GM18868 (cell line): ENCODE results near the gene RC3H2.
"Not testable (repeated sequence)": the region's sequence is repeated elsewhere in the genome, so short reads cannot be mapped to it uniquely, and the experiment has no call there.

ENCODE experiments used
- ATAC-seq: cut with Tn5 transposase; IDR thresholded peaks from one replicate; pipeline ENCODE4 v1.9.1; 2021; ENCODE audit warnings: mild to moderate bottlenecking, moderate library complexity; ENCODE audit not compliant: unreplicated experiment

RC3H2 gene

GRCh38 chr9:122848256-122848943 lies 56.8 kb downstream of the RC3H2 start:
- no peak for ATAC-seq

DNA sequence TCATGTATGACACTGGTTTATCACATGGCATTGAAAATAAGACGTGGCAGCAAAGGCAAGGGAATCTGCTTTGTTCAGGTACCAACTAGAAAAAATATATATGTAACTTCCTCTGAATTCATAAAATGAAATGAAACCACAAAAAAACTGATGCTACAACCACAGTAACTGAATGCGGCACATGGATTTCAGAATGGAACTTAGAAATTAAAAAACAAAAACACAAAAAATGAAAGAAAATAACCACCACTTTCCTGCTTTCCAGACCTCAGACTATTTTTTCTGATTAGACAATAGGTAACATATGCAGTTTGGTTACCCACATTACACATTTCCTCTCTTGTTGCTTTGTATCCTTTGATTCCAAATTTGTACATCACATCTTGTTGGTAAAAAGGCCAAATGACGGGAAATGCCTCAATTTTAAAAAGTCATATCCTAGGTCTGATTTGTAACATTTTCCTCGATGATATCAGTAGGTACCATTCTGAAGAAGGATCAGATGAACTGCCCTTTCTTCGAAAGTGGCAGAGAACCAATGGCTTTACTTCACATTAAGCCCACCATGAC lies 58.7 kb downstream of the RC3H2 start:
- no peak for ATAC-seq

DNA sequence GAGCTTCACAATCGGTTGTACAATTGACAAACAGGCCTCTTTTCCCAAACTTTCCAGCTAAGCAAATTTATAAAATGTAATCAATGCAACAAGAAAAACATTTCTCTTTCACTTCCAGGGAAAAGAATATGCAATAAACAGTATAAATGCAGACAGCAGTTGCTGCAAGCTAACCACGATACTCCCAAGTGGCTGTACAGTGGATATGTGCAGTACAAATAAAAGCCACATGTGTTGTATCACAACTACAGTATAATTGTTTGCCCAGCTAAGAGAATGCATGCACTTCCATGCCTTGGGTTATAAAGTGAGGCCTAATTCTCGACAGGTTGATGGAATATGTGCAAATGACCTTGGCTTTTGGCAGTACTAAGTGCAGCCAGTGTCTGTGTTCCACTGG lies 60.0 kb downstream of the RC3H2 start:
- no peak for ATAC-seq

- no peak for ATAC-seq
These were observed 61.0 kb downstream of the RC3H2 start for GRCh38 chr9:122844137-122844536.

DNA sequence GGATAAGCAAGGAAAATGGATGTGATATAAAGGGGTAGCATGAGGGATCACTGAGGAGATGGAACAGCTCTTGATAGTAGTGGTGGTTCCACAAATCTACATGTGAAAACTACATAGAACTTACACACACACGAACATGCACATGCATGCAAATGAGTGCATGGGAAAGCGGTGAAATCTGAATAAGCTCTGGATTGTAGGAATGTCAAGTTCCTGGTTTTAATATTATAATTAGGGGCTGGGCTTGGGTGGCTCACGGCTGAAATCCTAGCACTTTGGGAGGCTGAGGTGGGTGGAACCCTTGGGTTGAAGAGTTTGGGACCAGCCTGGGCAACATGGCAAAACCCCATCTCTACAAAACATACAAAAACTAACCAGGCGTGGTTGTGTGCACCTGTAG lies 63.7 kb downstream of the RC3H2 start:
- no peak for ATAC-seq

DNA sequence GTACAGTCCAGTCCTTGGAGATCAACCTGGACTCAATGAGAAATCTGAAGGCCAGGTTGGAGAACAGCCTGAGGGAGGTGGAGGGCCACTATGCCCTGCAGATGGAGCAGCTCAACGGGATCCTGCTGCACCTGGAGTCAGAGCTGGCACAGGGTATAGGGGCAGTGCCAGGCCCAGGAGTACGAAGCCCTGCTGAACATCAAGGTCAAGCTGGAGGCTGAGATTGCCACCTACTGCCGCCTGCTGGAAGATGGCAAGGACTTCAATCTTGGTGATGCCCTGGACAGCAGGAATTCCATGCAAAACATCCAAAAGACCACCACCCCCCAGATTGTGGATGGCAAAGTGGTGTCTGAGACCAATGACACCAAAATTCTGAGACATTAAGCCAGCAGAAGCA lies 66.7 kb downstream of the RC3H2 start:
- ATAC-seq: not testable (repeated sequence)

DNA sequence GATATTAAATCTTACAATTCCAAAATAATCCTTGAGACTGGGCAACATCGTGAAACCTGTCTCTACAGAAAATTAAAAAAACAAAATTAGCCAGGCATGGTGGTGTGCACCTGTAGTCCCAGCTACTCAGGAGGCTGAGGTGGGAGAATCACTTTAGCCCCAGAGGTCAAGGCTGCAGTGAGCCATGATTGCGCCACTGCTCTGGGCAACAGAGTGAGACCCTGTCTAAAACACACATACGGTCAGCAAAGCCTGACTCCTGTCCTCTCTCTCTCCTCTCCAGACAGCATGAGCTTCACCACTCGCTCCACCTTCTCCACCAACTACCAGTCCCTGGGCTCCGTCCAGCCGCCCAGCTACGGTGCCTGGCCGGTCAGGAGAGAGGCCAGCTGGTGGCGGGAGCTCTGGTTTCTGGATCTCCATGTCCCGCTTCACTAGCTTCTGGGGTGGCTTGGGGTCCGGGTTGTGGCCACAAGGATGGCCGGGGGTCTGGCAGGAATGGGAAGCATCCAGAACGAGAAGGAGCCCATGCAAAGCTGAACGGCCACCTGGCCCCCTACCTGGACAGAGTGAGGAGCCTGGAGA lies 67.8 kb downstream of the RC3H2 start:
- no peak for ATAC-seq

- no peak for ATAC-seq
These were observed 69.8 kb downstream of the RC3H2 start for GRCh38 chr9:122835313-122835731.

- no peak for ATAC-seq
These were observed 73.0 kb downstream of the RC3H2 start for GRCh38 chr9:122832194-122832593.

DNA sequence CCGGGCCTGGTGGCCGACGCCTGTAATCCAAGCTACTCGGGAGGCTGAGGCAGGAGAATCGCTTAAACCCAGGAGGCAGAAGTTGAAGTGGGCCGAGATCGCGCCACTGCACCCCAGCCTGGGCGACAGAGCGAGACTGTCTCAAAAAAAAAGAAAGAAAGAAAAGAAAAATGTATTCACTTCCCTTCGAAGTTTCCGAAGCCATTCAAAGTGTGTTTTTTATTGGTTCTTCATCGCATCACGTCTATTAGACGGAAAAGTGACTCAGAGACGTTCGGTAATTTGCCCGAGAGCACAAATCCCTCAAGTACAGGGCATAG lies 76.2 kb downstream of the RC3H2 start:
- ATAC-seq: not testable (repeated sequence)

- ATAC-seq: peak; percentile 20
These were observed 77.4 kb downstream of the RC3H2 start for GRCh38 chr9:122827761-122828093.

DNA sequence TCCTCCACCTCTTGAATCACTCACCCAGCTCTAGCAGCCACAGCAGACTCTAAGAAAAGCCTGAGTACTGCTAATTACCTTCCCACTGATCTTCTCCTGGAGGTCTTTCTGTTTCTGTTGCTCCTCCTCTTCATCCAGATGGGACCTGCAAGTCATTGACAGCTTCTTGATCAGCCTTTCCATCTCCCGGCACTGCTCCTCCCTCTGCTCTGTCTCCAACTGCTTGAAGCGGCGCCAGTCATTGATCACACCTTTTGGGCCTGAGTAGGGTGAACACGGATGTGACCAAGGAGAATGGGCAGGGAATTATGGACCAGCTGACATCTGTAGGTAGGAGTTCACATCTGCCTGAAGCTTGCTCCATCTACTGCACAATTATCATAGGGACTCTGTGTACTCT lies 82.2 kb downstream of the RC3H2 start:
- ATAC-seq: no peak

- ATAC-seq: no peak
These were observed 83.1 kb downstream of the RC3H2 start for GRCh38 chr9:122822056-122822455.

DNA sequence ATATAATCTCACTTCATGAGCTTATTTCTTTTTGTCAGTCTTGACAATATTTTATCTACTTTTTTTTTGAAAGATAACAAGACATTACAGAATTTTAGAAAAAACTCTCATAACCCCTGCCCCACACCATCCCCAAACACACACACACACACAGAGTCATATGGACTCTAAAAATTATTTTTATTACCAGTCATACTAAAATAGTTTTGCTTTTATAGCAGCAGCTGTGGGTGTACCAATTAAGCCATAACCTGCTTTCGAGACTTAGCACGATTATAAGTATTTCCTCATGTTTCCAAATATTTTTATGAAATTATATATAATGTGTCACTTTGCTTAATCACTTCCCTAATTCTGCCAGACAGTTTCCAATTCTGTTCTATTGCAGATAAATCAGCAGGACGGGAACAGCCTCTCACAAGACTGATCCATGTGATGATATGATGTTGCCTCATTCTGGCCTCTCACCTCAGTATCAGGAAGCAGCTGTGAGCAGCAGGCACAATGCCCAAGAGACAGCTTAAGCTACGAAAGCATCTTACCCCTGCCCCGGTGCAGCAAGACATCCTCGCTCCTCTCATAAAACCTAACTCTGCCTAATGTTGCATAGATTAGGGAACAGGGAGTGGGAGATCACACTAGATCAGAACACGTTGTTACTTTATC lies 83.7 kb downstream of the RC3H2 start:
- no peak for ATAC-seq

- ATAC-seq: no peak
These were observed 84.7 kb downstream of the RC3H2 start for GRCh38 chr9:122820490-122820845.

DNA sequence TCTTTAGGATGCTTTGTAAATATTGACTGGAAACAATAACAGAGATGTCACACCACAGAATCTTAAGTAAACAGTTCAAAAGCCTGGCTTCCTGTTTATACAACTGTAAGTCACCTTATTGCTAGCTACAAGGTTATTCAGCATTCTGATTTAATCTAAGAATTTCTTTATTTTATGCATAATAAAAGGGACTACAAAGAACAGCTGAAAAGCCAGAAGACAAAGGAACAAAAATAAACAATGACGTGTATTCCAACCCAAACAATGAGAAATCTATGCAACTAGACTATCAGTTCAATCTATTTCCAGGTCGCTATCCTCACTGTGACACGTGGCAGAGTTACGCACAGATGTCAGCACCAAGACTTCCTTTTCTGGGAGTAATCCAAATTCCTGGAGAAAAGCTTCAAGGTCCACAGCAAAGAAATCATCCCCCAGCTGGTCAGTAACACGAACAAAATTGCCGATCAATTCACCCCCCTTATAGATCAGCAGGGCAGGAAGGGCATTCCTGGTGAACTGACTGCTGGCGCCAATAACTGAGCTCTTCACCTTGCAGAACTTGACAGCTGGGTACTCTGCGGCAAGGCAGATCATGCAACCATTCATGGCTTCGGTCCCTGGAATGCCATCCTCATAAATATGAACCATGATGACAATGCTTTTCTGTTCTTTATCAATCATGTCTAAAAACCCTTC lies 85.2 kb downstream of the RC3H2 start:
- no peak for ATAC-seq

DNA sequence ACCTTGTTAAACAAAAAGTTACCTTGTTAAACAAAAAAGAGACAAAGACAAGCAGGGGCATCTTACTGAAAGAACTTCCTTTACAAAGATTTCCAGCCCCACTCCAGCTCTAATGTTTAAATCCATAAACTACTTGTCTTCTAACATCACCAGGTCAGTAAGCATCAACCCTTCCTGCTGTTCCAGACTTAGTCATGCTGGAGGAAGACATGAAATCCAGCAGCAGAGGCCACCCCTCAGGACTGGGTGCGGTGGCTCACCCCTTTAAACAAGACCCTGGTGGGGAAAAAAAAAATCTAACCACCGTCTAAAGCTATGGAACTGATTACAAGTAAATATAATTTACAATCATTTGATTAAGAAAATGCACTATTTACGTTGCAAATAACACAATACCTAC lies 85.8 kb downstream of the RC3H2 start:
- ATAC-seq: no peak

DNA sequence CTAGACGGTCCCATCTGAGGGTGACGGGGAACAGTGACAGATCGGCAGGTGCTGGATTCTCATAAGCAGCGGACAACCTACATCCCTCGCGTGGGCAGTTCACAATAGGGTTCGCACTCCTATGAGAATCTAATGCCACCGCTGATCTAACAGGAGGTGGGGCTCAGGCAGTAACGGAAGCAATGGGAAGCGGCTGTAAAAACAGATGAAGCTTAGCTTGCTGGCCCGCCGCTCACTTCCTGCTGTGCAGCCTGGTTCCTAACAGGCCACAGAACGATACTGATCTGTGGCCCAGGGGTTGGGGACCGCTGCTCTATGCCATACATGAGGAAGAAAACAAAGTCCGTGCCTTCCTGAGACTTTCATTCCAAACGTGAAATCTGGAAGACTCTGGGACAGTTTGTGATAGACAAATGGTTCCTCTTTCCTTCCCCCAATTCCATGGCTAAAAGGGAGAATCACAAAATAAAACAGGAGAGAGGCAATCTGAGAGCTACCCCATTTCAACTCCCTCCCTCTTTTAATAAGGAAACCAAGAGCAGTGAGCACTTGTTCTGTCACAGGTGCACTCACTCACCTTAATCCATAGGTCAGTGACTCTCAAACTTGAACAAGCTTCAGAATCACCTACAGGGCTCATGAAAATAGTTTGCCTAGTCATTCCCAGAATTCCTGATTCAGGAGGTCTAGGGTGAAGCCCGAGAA lies 88.8 kb downstream of the RC3H2 start:
- ATAC-seq: peak; percentile 86

DNA sequence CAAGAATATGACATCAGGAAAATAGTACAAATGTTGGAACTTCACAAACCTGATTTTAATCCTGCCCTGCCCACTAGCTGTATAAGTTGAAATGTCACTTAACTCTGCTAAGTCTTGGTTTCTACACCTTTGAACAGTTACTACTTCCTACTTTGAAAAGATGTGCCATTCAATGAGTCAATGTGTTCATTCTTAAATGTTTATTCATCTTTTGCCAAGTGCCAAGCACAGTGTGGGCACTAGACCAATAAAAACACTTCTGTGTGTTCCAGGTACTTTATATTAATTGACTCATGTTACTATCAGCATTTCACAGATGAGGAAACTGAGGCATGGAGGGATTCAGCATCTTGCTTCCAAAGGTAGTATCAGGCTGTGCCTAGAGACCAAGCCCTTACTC lies 89.6 kb downstream of the RC3H2 start:
- ATAC-seq: no peak

DNA sequence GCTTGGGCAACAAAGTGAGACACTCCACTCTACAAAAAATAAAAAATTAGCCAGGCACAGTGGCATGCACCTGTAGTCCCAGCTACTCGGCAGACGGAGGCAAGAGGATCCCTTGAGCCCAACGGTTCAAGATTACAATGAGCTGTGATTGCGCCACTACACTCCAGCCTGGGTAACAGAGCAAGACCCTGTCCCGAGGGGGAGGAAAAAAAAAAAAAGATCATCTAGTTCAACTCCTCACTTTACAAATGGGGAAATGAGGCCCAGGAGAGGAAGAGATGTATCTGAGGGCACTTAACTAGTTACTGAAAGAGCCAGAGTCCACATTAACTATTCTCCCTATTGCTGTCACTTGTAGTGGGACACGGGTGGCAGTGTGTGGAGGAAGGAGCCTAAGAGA lies 90.6 kb downstream of the RC3H2 start:
- ATAC-seq: no peak

DNA sequence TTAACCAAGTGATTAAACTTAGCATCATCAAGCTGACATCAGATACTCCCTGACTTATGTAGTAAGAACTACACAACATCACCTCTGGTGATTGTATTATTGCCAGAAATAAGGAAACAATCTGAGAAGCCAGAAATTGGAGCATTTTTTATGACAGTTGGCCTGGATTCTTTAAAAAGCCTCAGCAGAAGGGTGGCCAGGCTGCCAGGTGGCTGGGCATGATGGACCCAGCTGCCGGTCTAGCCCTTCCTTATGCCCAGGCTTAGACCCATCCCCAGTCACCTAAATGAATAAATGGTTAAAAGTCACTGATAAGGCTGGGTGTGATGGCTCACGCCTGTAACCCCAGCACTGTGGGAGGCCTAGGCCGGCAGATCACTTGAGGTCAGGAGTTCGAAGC lies 92.4 kb downstream of the RC3H2 start:
- no peak for ATAC-seq
